HCT116 (cell line): ENCODE results near the gene PLK5. TPM values are rescaled to one million over a fixed set of nuclear protein-coding genes. Genes with fewer than 3 reads are reported as not detected.

ENCODE experiments used
- ATAC-seq: fragments of 200-7000 bp; cut with Tn5 transposase; 2 replicates; pipeline ENCODE4 v1.9.1; 2020; ENCODE audit warnings: mild to moderate bottlenecking, moderate library complexity
- BruUV-seq: library from RNA; stranded (reverse); fragments of 400-500 nt; replicated peaks from 2 replicates; lab custom pipeline; 2021; lab: Mats Ljungman, UMichigan
- CTCF ChIA-PET: fragments of 300-600 bp; sonication (Branson Sonifier 250); formaldehyde crosslinking; loops from one replicate; lab custom pipeline; 2021; ENCODE audit warnings: antibody characterized with exemption; lab: Charles Lee
- POLR2A ChIA-PET: fragments of 300-600, 350-600 bp; sonication (Branson Sonifier 250); formaldehyde crosslinking; loops from one replicate; lab custom pipeline; 2021; ENCODE audit warnings: antibody characterized with exemption; lab: Charles Lee
- RAD21 ChIA-PET, 2 experiments: fragments of 300-600 bp; sonication (Branson Sonifier 250); formaldehyde crosslinking; loops; one replicate each; lab custom pipeline; 2023; ENCODE audit warnings: low total read pairs in 2 of 2; ENCODE audit not compliant: uncharacterized antibody in 2 of 2, unreplicated experiment in 2 of 2, low non-redundant PET in 1 of 2; lab: Charles Lee
- DNase-seq: peaks from one replicate; pipeline ENCODE4 v3.0.0-alpha.2; 2010; ENCODE audit warnings: low read depth, low spot score
- H2AFZ ChIP-seq: fragments of 200-600 bp; shearing (Covaris generic), sonication (generic); 2 replicates; pipeline ENCODE4 v1.6.1; 2017; ENCODE audit warnings: low read depth, mixed run types, mixed read lengths, antibody characterized with exemption, low read length; ENCODE audit not compliant: poor library complexity, severe bottlenecking
- H3K27ac ChIP-seq: 2 replicates; pipeline ENCODE4 v1.5.1; 2012; ENCODE audit warnings: low read depth, low read length
- H3K27me3 ChIP-seq: fragments of 200-600 bp; sonication (generic); 2 replicates; pipeline ENCODE4 v1.6.1; 2016; ENCODE audit warnings: mixed run types, low read length, mixed read lengths; ENCODE audit not compliant: insufficient read depth
- H3K36me3 ChIP-seq, 2 experiments: fragments of 200-500 bp in 1 of 2; fragments of 200-600 bp in 1 of 2; sonication (Bioruptor generic) in 1 of 2; sonication (generic) in 1 of 2; 2 replicates each; pipeline versions ENCODE4 v1.5.1 to v1.6.1; 2014 to 2016; ENCODE audit warnings: low read length in 2 of 2, inconsistent platforms in 1 of 2, mixed read lengths in 1 of 2, mixed run types in 1 of 2; ENCODE audit not compliant: insufficient read depth in 2 of 2, control insufficient read depth in 1 of 2
- H3K4me1 ChIP-seq, 2 experiments: fragments of 200-600 bp in 1 of 2; sonication (generic) in 1 of 2; 2 replicates each; pipeline versions ENCODE4 v1.5.1 to v1.6.1; 2012 to 2017; ENCODE audit warnings: low read length in 2 of 2, inconsistent platforms in 1 of 2, mild to moderate bottlenecking in 1 of 2, mixed read lengths in 1 of 2, mixed run types in 1 of 2, moderate library complexity in 1 of 2; ENCODE audit not compliant: insufficient read depth in 2 of 2, control insufficient read depth in 1 of 2
- H3K4me2 ChIP-seq: fragments of 200-600 bp; sonication (generic); 2 replicates; pipeline ENCODE4 v1.6.1; 2017; ENCODE audit warnings: mixed run types, low read length, mixed read lengths
- H3K4me3 ChIP-seq, 2 experiments: fragments of 200-600 bp in 1 of 2; sonication (generic) in 1 of 2; replicated peaks in 1 of 2; 2 replicates each; pipeline ENCODE4 v1.5.1; 2011 to 2016; ENCODE audit warnings: low read length in 2 of 2, control low read depth in 1 of 2, low read depth in 1 of 2, mild to moderate bottlenecking in 1 of 2, mixed read lengths in 1 of 2, mixed run types in 1 of 2
- H3K79me2 ChIP-seq: fragments of 200-600 bp; sonication (generic); 2 replicates; pipeline ENCODE4 v1.6.1; 2017; ENCODE audit warnings: mild to moderate bottlenecking, mixed run types, low read length, moderate library complexity, mixed read lengths; ENCODE audit not compliant: insufficient read depth
- H3K9ac ChIP-seq: fragments of 200-600 bp; sonication (generic); 2 replicates; pipeline ENCODE4 v1.6.1; 2016; ENCODE audit warnings: low read length, mixed read lengths
- H3K9me2 ChIP-seq: fragments of 200-600 bp; sonication (generic), shearing (Covaris generic); 2 replicates; pipeline ENCODE4 v1.6.1; 2017; ENCODE audit warnings: mixed run types, mild to moderate bottlenecking, moderate library complexity; ENCODE audit not compliant: insufficient read depth
- H3K9me3 ChIP-seq, 2 experiments: fragments of 200-500 bp in 1 of 2; fragments of 200-600 bp in 1 of 2; sonication (Bioruptor generic) in 1 of 2; sonication (generic) in 1 of 2; 2 replicates each; pipeline ENCODE4 v1.6.1; 2014 to 2017; ENCODE audit warnings: low read length in 2 of 2, mixed read lengths in 2 of 2, inconsistent platforms in 1 of 2, low read depth in 1 of 2, mild to moderate bottlenecking in 1 of 2, mixed run types in 1 of 2, moderate library complexity in 1 of 2; ENCODE audit not compliant: control insufficient read depth in 1 of 2, insufficient read depth in 1 of 2
- H4K20me1 ChIP-seq: fragments of 200-600 bp; sonication (generic), shearing (Covaris generic); 2 replicates; pipeline ENCODE4 v1.6.1; 2017; ENCODE audit warnings: mixed run types, mild to moderate bottlenecking, moderate library complexity; ENCODE audit not compliant: insufficient read depth
- EGR1 ChIP-seq: IDR thresholded peaks from 2 replicates; pipeline ENCODE4 v1.6.1; 2012; ENCODE audit warnings: low read depth
- EZH2 ChIP-seq: fragments of 200-600 bp; sonication (generic); IDR thresholded peaks from 2 replicates; pipeline ENCODE4 v1.6.1; 2017; ENCODE audit warnings: antibody characterized with exemption, mixed run types
- MAX ChIP-seq: IDR thresholded peaks from 2 replicates; pipeline ENCODE4 v1.6.1; 2012
- POLR2AphosphoS5 ChIP-seq: IDR thresholded peaks from 2 replicates; pipeline ENCODE4 v1.6.1; 2011; ENCODE audit warnings: mild to moderate bottlenecking, low read depth, low read length, moderate library complexity
- TCF7L2 ChIP-seq: IDR thresholded peaks from 2 replicates; pipeline ENCODE4 v1.7.0; 2011; ENCODE audit warnings: borderline replicate concordance, inconsistent platforms; ENCODE audit not compliant: insufficient read depth, insufficient read length; ENCODE audit errors: extremely low read depth
- ZFX ChIP-seq: fragments of 450-650 bp; IDR thresholded peaks from 2 replicates; pipeline ENCODE4 v1.6.1; 2017
- intact Hi-C: fragments of 100-400 bp; cut with micrococcal nuclease; formaldehyde crosslinking; loops from 2 replicates; pipeline ENCODE4 v1.10.0; 2022
- total RNA-seq: library from RNA; stranded (reverse); gene quantifications from one replicate; pipeline ENCODE4 v1.2.1, GENCODE V29; 2021; ENCODE audit not compliant: unreplicated experiment

Gene PLK5
- total RNA-seq, 1 experiment from 2014 or later: not detected

GRCh38 chr19:1567848-1568227 is 44.0 kb downstream of the PLK5 start:
- Histone ChIP-seq H2AFZ (no peak overlapping the region), H3K4me1 (peaks cover 13 to 14% of the 10 kb centered on the region in 2 experiments; a peak in 3 of 4 replicates), H3K27ac (peak overlapping the region; percentile 88; the same call in 1 of the 2 replicates), H3K27me3 (no peaks in the 10 kb centered on the region), H3K9ac (no peak overlapping the region), H3K9me3 (no peaks in the 10 kb centered on the region), H3K4me2 (no peak overlapping the region), H3K9me2 (no peaks in the 10 kb centered on the region), H3K36me3 (0 out of 4 replicates have a peak, but pooled peaks cover 0 to 3% of the 10 kb centered on the region in 2 experiments), H3K79me2 (peaks cover 45% of the 10 kb centered on the region), H4K20me1 (no peaks in the 10 kb centered on the region), H3K4me3 (peak overlapping the region in 1 of 2 experiments; percentile 65; a peak in 2 of 4 replicates)
- no peak for TF ChIP-seq TCF7L2
- no peak for TF ChIP-seq POLR2AphosphoS5
- BruUV-seq: no TSS peak
- intact Hi-C loops: no loop called here
- ChIA-PET CTCF (no interaction called here), POLR2A (no interaction called here), RAD21 (no interaction called here)
- DNase-seq: no peak
- ATAC-seq: peak; percentile 33

DNA sequence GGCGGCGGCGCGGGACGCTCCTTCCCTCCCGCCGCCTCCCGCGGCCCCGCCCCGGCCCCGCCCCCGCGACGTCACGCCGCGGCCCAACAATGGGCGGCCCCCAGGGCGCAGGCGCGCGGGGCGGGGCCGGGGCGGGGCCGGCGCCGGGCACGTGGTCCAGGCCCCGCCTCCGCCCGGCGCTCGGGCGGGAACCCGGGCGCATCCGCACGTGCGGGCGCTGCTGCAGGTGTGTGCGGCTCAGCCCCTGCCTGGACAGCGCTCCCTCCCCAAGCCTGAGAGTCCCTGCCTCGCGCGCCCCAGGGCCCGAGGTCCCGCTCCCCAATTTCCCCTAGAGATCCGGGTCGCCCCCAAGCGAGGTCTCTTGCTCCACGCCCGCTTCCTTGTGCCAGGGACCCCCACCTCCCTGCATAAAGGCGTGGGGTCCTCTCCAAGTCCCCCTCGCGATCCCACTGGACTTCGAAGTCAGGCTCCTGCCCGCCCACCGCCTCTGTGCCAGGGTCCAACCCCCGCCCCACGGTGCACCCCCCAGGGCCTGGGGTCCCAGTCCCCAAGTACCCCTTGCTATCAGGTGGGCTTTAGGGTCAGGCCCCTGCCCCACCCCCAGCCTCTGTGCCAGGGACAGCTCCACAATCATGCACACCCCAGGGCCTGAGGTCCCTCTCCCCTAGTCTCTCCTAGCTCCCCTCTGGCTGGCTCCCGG is 44.6 kb downstream of the PLK5 start, which contains the start of gene MEX3D:
TSS of gene MEX3D (minus strand) at position 6 of the 700 bp plus-strand sequence. CDS start 267 bp downstream, outside the sequence.
- CTCF ChIA-PET: no interaction called here
- POLR2A ChIA-PET: no interaction called here

More for the DNA sequence above, 44.6 kb downstream of the PLK5 start, which contains the start of gene MEX3D:
- peak within 1 kb of the TSS; percentile 65 to 72 for H3K4me3 ChIP-seq
- intact Hi-C loops: no loop called here
- DNase-seq: no peak
- RAD21 ChIA-PET: no interaction called here
- H3K36me3 ChIP-seq: 0 out of 4 replicates have a peak, but pooled peaks cover 0 to 3% of the 10 kb centered on the region in 2 experiments
- H3K4me2 ChIP-seq: peak within 1 kb of the TSS; percentile 86
- H3K9me2 ChIP-seq: no peaks in the 10 kb centered on the region
- H3K27me3 ChIP-seq: no peaks in the 10 kb centered on the region
- ATAC-seq: peak; percentile 75
- peak within 1 kb of the TSS; percentile 88 for H3K27ac ChIP-seq
- H3K4me1 ChIP-seq: peaks cover 13 to 14% of the 10 kb centered on the region in 2 experiments; a peak in 3 of 4 replicates
- H3K79me2 ChIP-seq: peaks cover 38% of the 10 kb centered on the region
- BruUV-seq: no TSS peak
- H3K9me3 ChIP-seq: no peaks in the 10 kb centered on the region
- no peaks in the 10 kb centered on the region for H4K20me1 ChIP-seq
- TF ChIP-seq ZFX (no peak), EZH2 (no peak), EGR1 (no peak), MAX (peak; percentile 98)
- H3K9ac ChIP-seq: peak within 1 kb of the TSS; percentile 83
- H2AFZ ChIP-seq: no peak within 1 kb of the TSS
